B cell (primary cell): ENCODE data around the gene BTNL9. TPM values are rescaled to one million over a fixed set of nuclear protein-coding genes. Genes with fewer than 3 reads are reported as not detected.
"Not testable (repeated sequence)": the region's sequence is repeated elsewhere in the genome, so short reads cannot be mapped to it uniquely, and the experiment has no call there.

Source experiments
- ATAC-seq: fragments of 200-7000 bp; cut with Tn5 transposase; one replicate; pipeline ENCODE4 v1.10.0; 2021; ENCODE audit warnings: low read depth, mild to moderate bottlenecking, moderate number of reproducible peaks, moderate library complexity
- CTCF ChIA-PET: fragments of 350-600 bp; sonication (Branson Sonifier 250); formaldehyde crosslinking; loops from one replicate; lab custom pipeline; 2021; ENCODE audit warnings: antibody characterized with exemption, inconsistent platforms; lab: Charles Lee
- POLR2A ChIA-PET: fragments of 350-600 bp; sonication (Branson Sonifier 250); formaldehyde crosslinking; loops from one replicate; lab custom pipeline; 2021; ENCODE audit warnings: antibody characterized with exemption; lab: Charles Lee
- DNase-seq: peaks from one replicate; pipeline ENCODE4 v3.0.0; 2013
- H2AFZ ChIP-seq: 2 replicates; pipeline ENCODE4 v1.6.1; 2012; ENCODE audit warnings: mild to moderate bottlenecking, low read depth, low read length; ENCODE audit not compliant: insufficient read depth, poor library complexity, severe bottlenecking
- H3K27ac ChIP-seq, 2 donors: 1 replicate in 1 of 2; 2 replicates in 1 of 2; pipeline ENCODE4 v1.5.1; 2012 to 2013; ENCODE audit warnings: low read length in 2 of 2, mild to moderate bottlenecking in 2 of 2, moderate library complexity in 1 of 2
- H3K27me3 ChIP-seq, 4 experiments: fragments of 200-600 bp in 1 of 4; sonication (generic) in 1 of 4; replicated peaks in 1 of 4; 1 replicate in 2 of 4; 2 replicates in 2 of 4; pipeline versions ENCODE4 v1.6.1 to v1.7.0; 2013 to 2016; ENCODE audit warnings: low read length in 3 of 4, mild to moderate bottlenecking in 2 of 4, mixed read lengths in 1 of 4, moderate library complexity in 1 of 4; ENCODE audit not compliant: insufficient read depth in 4 of 4, control insufficient read depth in 3 of 4; ENCODE audit errors: control extremely low read depth in 1 of 4
- H3K36me3 ChIP-seq, 2 experiments: replicated peaks in 1 of 2; 1 replicate in 1 of 2; 2 replicates in 1 of 2; pipeline versions ENCODE4 v1.6.1 to v1.7.1; 2013; ENCODE audit warnings: low read length in 1 of 2; ENCODE audit not compliant: insufficient read depth in 2 of 2, control insufficient read depth in 1 of 2; ENCODE audit errors: control extremely low read depth in 1 of 2, extremely low read depth in 1 of 2
- H3K4me1 ChIP-seq, 2 donors: fragments of 200-600 bp in 1 of 2; sonication (generic) in 1 of 2; 1 replicate in 1 of 2; 2 replicates in 1 of 2; pipeline versions ENCODE4 v1.5.1 to v1.6.1; 2013 to 2017; ENCODE audit warnings: low read length in 2 of 2; ENCODE audit not compliant: control insufficient read depth in 2 of 2, insufficient read depth in 2 of 2
- H3K4me2 ChIP-seq: replicated peaks from 2 replicates; pipeline ENCODE3; 2012; ENCODE audit warnings: mild to moderate bottlenecking, low read depth, low read length; ENCODE audit not compliant: poor library complexity, severe bottlenecking
- H3K4me3 ChIP-seq, 5 experiments: fragments of 200-600 bp in 1 of 5; sonication (generic) in 1 of 5; 1 replicate in 3 of 5; 2 replicates in 2 of 5; pipeline versions ENCODE4 v1.5.1 to v1.7.0; 2011 to 2016; ENCODE audit warnings: low read length in 4 of 5, mild to moderate bottlenecking in 4 of 5, low read depth in 2 of 5, control low read depth in 1 of 5, moderate library complexity in 1 of 5; ENCODE audit not compliant: insufficient read depth in 1 of 5; ENCODE audit errors: control extremely low read depth in 1 of 5, extremely low read depth in 1 of 5
- H3K79me2 ChIP-seq: fragments of 200-600 bp; sonication (generic); one replicate; pipeline ENCODE4 v1.6.0; 2016; ENCODE audit warnings: low read length; ENCODE audit not compliant: control insufficient read depth, insufficient read depth
- H3K9ac ChIP-seq: fragments of 200-600 bp; sonication (generic); 2 replicates; pipeline ENCODE4 v1.6.1; 2017; ENCODE audit warnings: mild to moderate bottlenecking, low read length, moderate library complexity
- H3K9me3 ChIP-seq, 3 donors: one replicate each; pipeline versions ENCODE4 v1.6.1 to v1.7.1; 2013; ENCODE audit warnings: low read length in 2 of 3; ENCODE audit not compliant: control insufficient read depth in 2 of 3, insufficient read depth in 1 of 3; ENCODE audit errors: control extremely low read depth in 1 of 3
- H4K20me1 ChIP-seq: 2 replicates; pipeline ENCODE4 v1.6.0; 2012; ENCODE audit warnings: mild to moderate bottlenecking, low read length; ENCODE audit not compliant: insufficient read depth, control insufficient read depth, poor library complexity, severe bottlenecking
- H3K27ac Mint-ChIP-seq: one replicate; pipeline ENCODE4 v1.8.0; 2021; ENCODE audit warnings: mixed read lengths
- H3K27me3 Mint-ChIP-seq: one replicate; pipeline ENCODE4 v1.8.0; 2021; ENCODE audit warnings: mixed read lengths
- H3K4me1 Mint-ChIP-seq: one replicate; pipeline ENCODE4 v1.8.0; 2021; ENCODE audit warnings: mixed read lengths
- H3K4me3 Mint-ChIP-seq: one replicate; pipeline ENCODE4 v1.8.0; 2021; ENCODE audit warnings: mixed read lengths
- H3K9me3 Mint-ChIP-seq: one replicate; pipeline ENCODE4 v1.8.0; 2022; ENCODE audit warnings: mixed read lengths; ENCODE audit not compliant: insufficient read depth
- CTCF ChIP-seq: fragments of 200-600 bp; IDR thresholded peaks from one replicate; pipeline ENCODE4 v1.8.0; 2022; ENCODE audit warnings: antibody characterized with exemption, mild to moderate bottlenecking
- EZH2 ChIP-seq: IDR thresholded peaks from 2 replicates; pipeline ENCODE4 v1.6.1; 2012; ENCODE audit warnings: borderline replicate concordance, low read depth, mild to moderate bottlenecking, moderate library complexity, low read length; ENCODE audit not compliant: insufficient read depth, poor library complexity, severe bottlenecking
- WGBS: methylation state at CpG from one replicate; pipeline ENCODE4 v1.1.5; 2013; ENCODE audit warnings: missing lambda C conversion rate; ENCODE audit not compliant: insufficient coverage; 5-methylcytosine and 5-hydroxymethylcytosine counted together
- intact Hi-C: fragments of 100-400 bp; cut with micrococcal nuclease; formaldehyde crosslinking; loops from one replicate; pipeline ENCODE4 v1.10.0; 2022
- polyA plus RNA-seq: library from polyadenylated mRNA; depleted of rRNA; stranded (reverse); fragments of >200 nt; gene quantifications from 2 replicates; pipeline ENCODE4 v1.2.3, GENCODE V29; 2012
- total RNA-seq, 2 donors: library from RNA; stranded (reverse); fragments of 120-200 nt in 1 of 2; gene quantifications; 1 replicate in 1 of 2; 2 replicates in 1 of 2; pipeline versions ENCODE4 v1.2.3 to v1.2.4, GENCODE V29; 2013 to 2022

The BTNL9 gene
- total and polyA plus RNA-seq, 2 donors (not counting 1 experiment from before 2014, with no cell fraction given): 40.7 to 173 TPM

DNA sequence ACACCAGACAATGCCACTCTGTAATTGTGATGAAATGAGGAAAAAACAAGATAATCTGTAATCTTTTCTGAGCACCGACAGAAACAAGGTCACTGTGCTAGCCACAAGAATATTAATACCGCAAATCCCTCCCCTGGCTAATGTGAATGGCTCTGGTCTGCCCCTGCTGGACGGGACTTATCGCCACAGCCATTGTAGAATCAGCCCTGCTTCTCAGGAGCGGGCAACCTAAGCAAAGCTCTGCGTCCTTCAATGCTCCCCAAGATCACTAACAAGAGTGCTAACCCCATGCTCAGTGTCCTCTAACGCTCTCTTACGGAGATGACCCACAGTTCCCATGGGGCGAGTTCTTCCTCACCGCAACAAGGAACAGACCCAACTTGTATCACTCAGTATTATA lies 48.2 kb downstream of the BTNL9 start:
- Mint-ChIP-seq H3K9me3 (no peaks in the 10 kb centered on the region), H3K4me3 (no peak overlapping the region), H3K27ac (no peak overlapping the region), H3K27me3 (peaks cover 15% of the 10 kb centered on the region), H3K4me1 (no peaks in the 10 kb centered on the region)
- H4K20me1 ChIP-seq: no peaks in the 10 kb centered on the region
- 53% methylated on average over 6 of the region's 10 CpGs for WGBS
- H3K4me1 ChIP-seq: no peaks in the 10 kb centered on the region
- no peak for ATAC-seq
- no peak overlapping the region for H2AFZ ChIP-seq
- intact Hi-C loops: loop anchor here (10.0 kb wide), 1 partner anchor 223 kb away; the partner anchor contains the start of gene ZFP62
- H3K9ac ChIP-seq: no peak overlapping the region
- no peak overlapping the region for H3K4me3 ChIP-seq
- no peak overlapping the region for H3K27ac ChIP-seq
- TF ChIP-seq CTCF: peak; percentile 51
- no peak for TF ChIP-seq EZH2
- peak; percentile 38 for DNase-seq
- H3K36me3 ChIP-seq: no peaks in the 10 kb centered on the region
- ChIA-PET POLR2A (no interaction called here), CTCF (interaction anchor here (0.6 to 1.6 kb wide), 5 partner anchors 25 to 306 kb away, joined by 3 to 5 read pairs (median 3); no protein-coding TSS in a partner anchor)
- H3K9me3 ChIP-seq: no peaks in the 10 kb centered on the region
- H3K79me2 ChIP-seq: no peaks in the 10 kb centered on the region
- H3K27me3 ChIP-seq: peaks cover 0 to 19% (median under 1%) of the 10 kb centered on the region in 4 experiments
- no peak overlapping the region for H3K4me2 ChIP-seq

- intact Hi-C loops: no loop called here
- H3K4me3 Mint-ChIP-seq: no peak overlapping the region
- H3K4me1 Mint-ChIP-seq: no peaks in the 10 kb centered on the region
- peaks cover 11% of the 10 kb centered on the region for H3K27me3 Mint-ChIP-seq
- peaks cover 0 to 18% (median under 1%) of the 10 kb centered on the region in 4 experiments for H3K27me3 ChIP-seq
- no peak for TF ChIP-seq EZH2
- TF ChIP-seq CTCF: no peak
- no peaks in the 10 kb centered on the region for H3K79me2 ChIP-seq
- ChIA-PET POLR2A (no interaction called here), CTCF (interaction anchor here (0.9 kb wide), 1 partner anchor 9 kb away, joined by 3 read pairs; no protein-coding TSS in a partner anchor)
- ATAC-seq (no peak), DNase-seq (no peak)
- H4K20me1 ChIP-seq: no peaks in the 10 kb centered on the region
- H3K4me2 ChIP-seq: no peak overlapping the region
- H3K4me1 ChIP-seq: no peaks in the 10 kb centered on the region
- H3K9me3 ChIP-seq: no peaks in the 10 kb centered on the region
- H3K9ac ChIP-seq: no peak overlapping the region
- no peak overlapping the region for H3K27ac ChIP-seq
- 71% methylated on average over 7 of the region's 7 CpGs for WGBS
- no peaks in the 10 kb centered on the region for H3K36me3 ChIP-seq
- no peak overlapping the region for H3K4me3 ChIP-seq
- H3K27ac Mint-ChIP-seq: no peak overlapping the region
- no peak overlapping the region for H2AFZ ChIP-seq
- no peaks in the 10 kb centered on the region for H3K9me3 Mint-ChIP-seq
Observed at GRCh38 chr5:181092428-181092827, 52.4 kb downstream of the BTNL9 start.

DNA sequence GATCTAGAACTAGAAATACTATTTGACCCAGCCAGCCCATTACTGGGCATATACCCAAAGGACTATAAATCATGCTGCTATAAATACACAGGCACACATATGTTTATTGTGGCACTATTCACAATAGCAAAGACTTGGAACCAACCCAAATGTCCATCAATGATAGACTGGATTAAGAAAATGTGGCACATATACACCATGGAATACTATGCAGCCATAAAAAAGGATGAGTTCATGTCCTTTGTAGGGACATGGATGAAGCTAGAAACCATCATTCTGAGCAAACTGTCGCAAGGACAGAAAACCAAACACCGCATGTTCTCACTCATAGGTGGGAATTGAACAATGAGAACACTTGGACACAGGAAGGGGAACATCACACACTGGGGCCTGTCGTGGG lies 55.1 kb downstream of the BTNL9 start:
- H3K9me3 Mint-ChIP-seq, H3K4me1 ChIP-seq, H3K9ac ChIP-seq, H3K27ac ChIP-seq, H3K4me3 Mint-ChIP-seq, POLR2A ChIA-PET, H4K20me1 ChIP-seq, H3K4me2 ChIP-seq, intact Hi-C loops, H3K36me3 ChIP-seq, H3K27ac Mint-ChIP-seq, H3K4me3 ChIP-seq, DNase-seq, ATAC-seq, H2AFZ ChIP-seq, CTCF ChIA-PET, H3K79me2 ChIP-seq: not testable (repeated sequence)
- Mint-ChIP-seq H3K4me1 (peaks cover 13% of the 10 kb centered on the region), H3K27me3 (peaks cover 26% of the 10 kb centered on the region)
- Histone ChIP-seq H3K9me3 (peaks cover 0 to 16% (median 3%) of the 10 kb centered on the region in 3 donors), H3K27me3 (peaks cover 0 to 34% (median 11%) of the 10 kb centered on the region in 4 experiments)
- no CpG with 5 or more reads among the region's 3 CpGs for WGBS
